ENCODE data around the gene VPS37B. TPM values are rescaled to one million over a fixed set of nuclear protein-coding genes. Genes with fewer than 3 reads are reported as not detected.

Gene VPS37B
- total and polyA plus RNA-seq, 10 of the 15 experiments (the other 5 are each of a cell fraction or from before 2014, with no cell fraction given) = 0.66 to 68.6 (median 39.6) TPM

- H3K36me3 ChIP-seq (ENCODE audit: control insufficient read depth in 2 of 2, insufficient read depth in 2 of 2, low read length in 1 of 2) = peaks cover 0 to 2% of the 10 kb centered on the region in 2 experiments; a peak in 2 of 4 replicates
- H3K9ac ChIP-seq (ENCODE audit: control insufficient read depth, insufficient read depth, low read length) = no peak overlapping the region
- in situ Hi-C loops (cut with MboI) (loop anchor here (25.0 kb wide), 1 partner anchor 387 kb away; the partner anchor contains the start of genes MPHOSPH9 and MTRFR), intact Hi-C loops (cut with micrococcal nuclease; ENCODE audit: unreplicated experiment) (no loop called here)
- ChIA-PET RAD21 (ENCODE audit: unreplicated experiment) (no interaction called here), CTCF (no interaction called here), SMC1A (ENCODE audit: uncharacterized antibody, unreplicated experiment) (interaction anchor here (0.9 kb wide), 1 partner anchor 23 kb away, joined by 3 read pairs; no protein-coding TSS in a partner anchor), POLR2A (interaction anchor here (0.6 kb wide), 1 partner anchor 20 kb away, joined by 3 read pairs; no protein-coding TSS in a partner anchor)
- no peak overlapping the region for H3K4me3 ChIP-seq
- WGBS (ENCODE audit: insufficient coverage, insufficient replicate concordance, low lambda C conversion rate, missing lambda C conversion rate) = 73% methylated on average over 12 of the region's 14 CpGs
- no peak overlapping the region for H3K27ac ChIP-seq (ENCODE audit: control insufficient read depth, insufficient read depth)
- no peak for ATAC-seq
- H3K4me1 ChIP-seq (ENCODE audit: control insufficient read depth, insufficient read depth, low read length) = no peaks in the 10 kb centered on the region
- no peaks in the 10 kb centered on the region for H4K20me1 ChIP-seq (ENCODE audit: control insufficient read depth, insufficient read depth)
- H2AFZ ChIP-seq (ENCODE audit: control insufficient read depth, low read depth, low read length) = no peak overlapping the region
- TF ChIP-seq USF1 (IDR thresholded peaks at IDR 0.05; ENCODE audit: borderline replicate concordance, extremely low read length, insufficient read depth, low read depth, low read length) (no peak), GATAD2B (conservative IDR thresholded peaks at IDR 0.05; ENCODE audit: low read depth) (no peak), RB1 (IDR thresholded peaks at IDR 0.05; ENCODE audit: borderline replicate concordance) (no peak), IRF4 (IDR thresholded peaks at IDR 0.05; ENCODE audit: low read depth, low read length) (no peak), NRF1 (conservative IDR thresholded peaks at IDR 0.05; ENCODE audit: low read depth, low read length) (no peak), ZZZ3 (IDR thresholded peaks at IDR 0.05; ENCODE audit: control insufficient read depth, insufficient read length, low read depth) (no peak), PAX8 (IDR thresholded peaks at IDR 0.05) (no peak), POLR2AphosphoS5 (IDR thresholded peaks at IDR 0.05; ENCODE audit: low read length) (no peak), POLR2AphosphoS2 (IDR thresholded peaks at IDR 0.05; ENCODE audit: low read depth, low read length) (no peak), RCOR1 (conservative IDR thresholded peaks at IDR 0.05; ENCODE audit: low read depth, low read length) (no peak), CHD2 (IDR thresholded peaks at IDR 0.05; ENCODE audit: borderline replicate concordance, low read depth, low read length) (no peak), SREBF1 (IDR thresholded peaks at IDR 0.05; ENCODE audit: low read length) (no peak), CBFB (IDR thresholded peaks at IDR 0.05; ENCODE audit: low read depth) (no peak)
- DNase-seq (ENCODE audit: low read depth, low spot score) = no peak
- no TSS peak for BruUV-seq (replicated peaks)
- H3K4me2 ChIP-seq (ENCODE audit: control insufficient read depth, insufficient read depth) = no peak overlapping the region
- H3K9me3 ChIP-seq (replicated peaks; ENCODE audit: control insufficient read depth, insufficient read depth, low read length) = no peaks in the 10 kb centered on the region
- no peaks in the 10 kb centered on the region; a peak in 1 of 4 replicates for H3K27me3 ChIP-seq (replicated peaks in 1 of 2; ENCODE audit: control insufficient read depth in 2 of 2, insufficient read depth in 2 of 2, low read length in 1 of 2)
- no peak for FAIRE-seq
- no peaks in the 10 kb centered on the region for H3K79me2 ChIP-seq (ENCODE audit: control insufficient read depth, insufficient read depth, low read length)
Observed at GRCh38 chr12:122850048-122850445, 45.9 kb downstream of the VPS37B start.

Data from GM12878 (cell line).